Stimulated activated CD4-positive, alpha-beta T cell treated with anti-CD3 and anti-CD28 coated beads, Interleukin-12 subunit alpha, Interleukin-12 subunit beta, amount 100 ng/mL, for 48 hours (primary cell): ENCODE measurements around the gene IL2RA.
A peak's percentile ranks its signal among the peaks of the same experiment; 100 is the strongest.

Experiments used
- DNase-seq, 3 donors: peaks; one replicate each; pipeline ENCODE4 v3.0.0-alpha.2; 2020; ENCODE audit warnings: low read depth in 2 of 3, low spot score in 1 of 3

IL2RA gene

DNA sequence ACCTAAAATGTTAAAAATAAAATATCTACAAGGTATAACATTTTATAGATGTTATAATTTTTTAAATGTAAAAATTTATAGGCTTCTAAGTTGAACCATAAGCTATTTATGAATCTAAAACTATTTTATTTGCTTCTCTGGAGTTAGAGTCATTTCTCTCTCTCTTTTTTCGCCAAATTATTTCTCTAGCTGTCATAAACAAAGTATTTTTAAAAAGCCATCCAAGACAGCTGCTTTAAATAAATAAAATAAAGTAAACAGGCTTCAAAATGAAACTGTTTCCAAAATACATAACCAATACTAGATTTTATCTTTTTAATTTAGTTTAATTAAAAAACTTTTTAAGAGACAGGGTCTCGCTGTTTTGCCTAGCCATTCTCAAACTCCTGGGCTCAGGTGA, 72.4 kb downstream of the IL2RA start:
- DNase-seq, result no peak

DNA sequence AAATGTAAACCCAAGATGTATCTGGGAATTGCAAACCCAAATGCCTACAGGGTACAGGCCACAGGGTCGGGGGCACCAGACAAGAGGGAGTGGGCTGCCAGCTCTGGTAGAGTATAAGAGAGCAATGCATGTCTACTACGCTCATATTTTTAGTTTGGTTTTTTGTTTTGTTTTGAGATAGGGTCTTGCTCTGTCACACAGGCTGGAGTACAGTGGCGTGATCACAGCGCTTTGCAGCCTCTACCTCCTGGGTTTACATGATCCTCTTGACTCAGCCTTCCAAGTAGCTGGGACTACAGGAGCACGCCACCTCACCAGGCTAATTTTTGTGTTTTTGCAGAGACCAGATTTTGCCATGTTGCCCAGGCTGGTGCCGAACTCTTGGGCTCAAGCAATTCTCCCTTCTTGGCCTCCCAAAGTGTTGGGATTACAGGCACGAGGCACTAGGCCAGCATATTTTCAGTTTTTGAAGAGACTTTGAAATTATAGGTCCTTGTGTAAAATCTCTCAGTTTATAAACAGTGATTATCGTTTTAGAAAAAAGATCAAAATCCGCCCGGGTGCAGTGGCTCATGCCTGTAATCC, 73.7 kb downstream of the IL2RA start:
- DNase-seq, result no peak

- no peak for DNase-seq
Observed at GRCh38 chr10:5987747-5988146, 74.4 kb downstream of the IL2RA start.

DNA sequence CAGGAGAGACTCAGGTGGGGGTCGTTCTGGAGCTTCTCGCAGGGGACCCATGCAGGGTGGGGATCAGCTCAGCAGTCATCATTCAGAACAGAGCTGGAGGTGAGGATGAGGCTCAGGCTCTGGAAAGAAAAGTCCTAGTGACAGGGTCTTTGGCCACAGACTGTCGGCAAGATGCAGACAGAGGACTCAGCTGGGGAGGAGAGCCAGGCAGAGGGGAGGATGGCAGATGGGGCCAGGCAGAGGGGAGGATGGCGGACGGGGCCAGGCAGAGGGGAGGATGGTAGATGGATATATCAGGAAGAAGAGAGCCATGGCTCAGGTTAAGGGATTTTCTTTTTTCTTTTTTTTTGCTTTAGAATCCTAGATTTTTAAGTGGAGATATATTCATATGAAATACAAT, 77.1 kb downstream of the IL2RA start:
- no peak for DNase-seq

- DNase-seq, result no peak
Observed at GRCh38 chr10:5983774-5984173, 78.4 kb downstream of the IL2RA start.

DNA sequence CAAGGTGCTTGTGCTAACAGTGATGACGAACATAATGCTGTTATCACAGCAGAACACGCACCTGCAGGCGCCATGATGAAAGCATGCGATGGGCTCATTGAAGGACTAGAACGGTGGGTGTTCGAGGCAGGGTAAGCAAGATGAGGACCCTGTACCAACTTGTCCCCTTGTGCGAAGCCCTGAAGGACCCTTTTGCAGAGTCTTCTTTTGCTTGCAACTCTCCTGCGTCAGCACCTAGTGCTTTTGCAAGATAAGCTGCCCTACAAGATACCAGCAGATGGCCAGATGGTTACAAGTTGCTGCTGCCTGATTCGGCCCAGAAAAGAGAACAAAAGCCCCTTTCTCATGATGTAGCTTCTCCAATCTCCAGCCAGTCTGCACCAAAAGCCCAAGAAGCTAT, 80.6 kb downstream of the IL2RA start:
- no peak for DNase-seq

DNA sequence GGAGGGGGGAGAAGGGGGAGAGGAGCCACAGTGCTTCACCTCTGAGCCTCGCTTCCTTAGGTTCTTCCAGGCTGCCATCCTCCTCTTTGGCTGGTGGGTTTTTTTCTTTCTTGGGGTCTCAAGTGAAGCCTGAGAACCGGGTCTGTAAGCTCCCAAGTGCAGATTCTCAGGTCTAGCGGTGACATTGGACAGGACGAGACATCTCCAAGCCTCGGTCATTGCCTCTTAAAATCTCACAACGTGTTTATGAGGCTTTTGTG, 84.0 kb downstream of the IL2RA start:
- no peak for DNase-seq

DNA sequence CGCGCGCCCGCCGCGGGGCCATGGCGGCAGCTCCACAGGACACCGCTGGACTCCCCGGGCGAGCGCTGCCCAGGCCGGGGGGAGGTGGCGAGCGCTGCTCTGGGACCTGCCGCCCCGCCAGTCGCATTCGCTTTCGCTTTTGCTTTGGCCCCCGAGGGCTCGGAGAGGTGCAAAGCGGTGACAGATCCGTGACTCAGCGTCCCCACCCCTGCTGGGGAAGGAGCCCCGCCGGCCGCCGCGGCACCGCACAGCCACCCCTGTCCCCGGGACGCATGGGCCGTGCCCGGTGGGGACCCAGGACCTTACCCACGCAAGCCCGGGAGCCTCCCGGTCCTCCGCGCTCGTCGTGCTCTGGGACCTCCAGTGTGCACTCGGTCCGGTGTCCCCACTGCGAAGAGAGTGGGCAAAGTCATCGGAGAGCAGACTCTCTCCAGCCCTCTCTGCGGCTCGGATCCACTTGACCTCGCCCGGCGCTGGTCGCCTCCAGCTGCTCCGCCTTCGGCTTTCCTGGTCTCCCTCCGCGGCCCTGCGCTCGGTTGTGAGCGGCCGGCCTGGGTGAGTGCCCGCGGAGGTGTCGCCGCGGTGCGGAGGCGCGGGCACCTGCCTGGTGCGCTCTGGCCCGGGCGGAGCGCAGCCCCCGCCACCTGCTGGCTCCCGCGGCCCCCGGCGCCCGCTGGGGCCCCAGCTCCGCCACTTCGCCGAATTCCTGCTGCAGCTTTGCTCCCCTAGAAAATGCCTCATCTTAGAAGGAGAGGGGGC, 84.5 kb downstream of the IL2RA start, which contains the start of gene IL15RA:
Gene IL15RA (minus strand): TSS at position 73 of the 759 bp plus-strand sequence. CDS start 51 bp downstream, at position 22.
- peak; percentile 77 to 86 (median 77) for DNase-seq

- DNase-seq, result peak in 2 of 3 donors; percentile 38 to 46
Observed at GRCh38 chr10:5976512-5977470, 85.4 kb downstream of the IL2RA start.

DNA sequence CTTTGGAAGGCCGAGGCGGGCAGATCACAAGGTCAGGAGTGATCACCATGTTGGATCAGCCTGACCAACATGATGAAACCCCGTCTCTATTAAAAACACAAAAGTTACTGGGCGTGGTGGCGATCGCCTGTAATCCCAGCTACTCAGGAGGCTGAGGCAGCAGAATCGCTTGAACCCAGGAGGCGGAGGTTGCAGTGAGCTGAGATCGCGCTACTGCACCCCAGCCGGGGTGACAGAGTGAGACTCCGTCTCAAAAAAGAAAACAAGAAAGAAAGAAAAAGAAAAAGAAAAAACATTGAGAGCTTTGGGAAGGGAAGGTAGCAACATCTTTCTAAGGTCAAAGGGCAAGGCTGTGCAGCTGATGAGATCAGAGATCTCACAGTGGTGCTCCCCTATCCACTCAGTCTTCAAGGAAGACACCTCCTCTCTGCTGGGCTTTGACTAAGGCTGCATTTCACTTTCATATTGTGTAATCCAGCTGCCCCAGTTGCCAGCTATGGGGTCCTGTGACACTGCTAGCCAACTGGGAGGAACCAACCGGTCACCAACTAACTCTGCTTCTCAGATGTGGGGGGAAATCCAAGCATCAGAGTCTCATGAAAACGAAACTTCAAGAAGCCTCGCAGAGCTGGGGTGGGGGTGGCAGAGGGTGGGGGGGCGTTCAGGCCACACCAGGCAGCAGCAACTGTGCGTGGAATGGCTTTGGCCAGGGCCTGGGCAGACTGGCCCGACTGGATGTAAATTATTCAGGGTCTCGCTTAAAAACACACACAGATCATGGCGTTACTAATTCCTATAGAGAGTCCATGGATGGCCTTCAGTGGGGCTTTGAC, 86.3 kb downstream of the IL2RA start:
- DNase-seq, result peak; percentile 50 to 57 (median 56)

- DNase-seq, result no peak
Observed at GRCh38 chr10:5973069-5973468, 89.1 kb downstream of the IL2RA start.

DNA sequence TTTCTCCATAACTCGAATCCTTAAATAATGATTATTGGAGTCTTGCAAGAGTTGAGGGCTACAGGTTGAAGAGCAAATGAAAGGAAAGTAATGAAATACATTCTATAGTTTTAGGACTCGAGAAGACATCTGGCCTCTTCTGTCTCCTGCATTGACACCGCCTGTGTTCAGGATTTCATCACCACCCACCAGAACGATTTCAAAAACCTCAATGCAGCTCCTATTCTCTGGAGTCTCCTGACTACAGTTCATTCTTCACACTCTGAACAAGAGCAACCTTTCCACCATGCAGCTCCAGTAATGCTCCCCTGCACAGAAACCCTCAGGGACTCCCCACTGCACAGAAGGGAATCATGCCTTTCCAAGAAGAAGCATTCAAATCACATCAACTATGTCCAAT, 90.3 kb downstream of the IL2RA start:
- DNase-seq, result no peak

DNA sequence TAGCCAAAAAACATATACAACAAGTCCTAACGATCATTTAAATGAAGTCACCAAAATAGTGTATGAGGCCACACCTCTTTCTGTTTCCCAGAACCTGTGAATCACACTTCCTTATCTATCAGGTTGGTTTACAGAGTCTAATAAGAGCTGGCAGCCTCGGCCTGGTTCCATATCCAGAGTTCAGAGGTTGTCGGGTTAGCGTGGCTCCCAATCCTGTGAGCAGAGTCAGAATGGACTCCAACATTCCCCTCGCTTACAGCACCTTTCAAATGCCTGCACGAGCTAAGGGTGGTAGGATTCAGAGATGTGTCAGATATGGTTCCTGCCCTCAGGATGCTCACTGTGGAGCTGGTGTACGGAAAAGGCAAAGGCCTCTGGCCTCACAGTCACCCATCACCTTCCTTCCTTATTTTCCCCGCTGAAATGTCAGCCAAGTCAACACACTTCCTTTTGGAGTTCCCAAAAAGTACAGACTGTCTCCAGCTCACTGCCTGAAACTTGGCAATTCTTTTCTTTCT, 90.8 kb downstream of the IL2RA start:
- DNase-seq, result no peak

DNA sequence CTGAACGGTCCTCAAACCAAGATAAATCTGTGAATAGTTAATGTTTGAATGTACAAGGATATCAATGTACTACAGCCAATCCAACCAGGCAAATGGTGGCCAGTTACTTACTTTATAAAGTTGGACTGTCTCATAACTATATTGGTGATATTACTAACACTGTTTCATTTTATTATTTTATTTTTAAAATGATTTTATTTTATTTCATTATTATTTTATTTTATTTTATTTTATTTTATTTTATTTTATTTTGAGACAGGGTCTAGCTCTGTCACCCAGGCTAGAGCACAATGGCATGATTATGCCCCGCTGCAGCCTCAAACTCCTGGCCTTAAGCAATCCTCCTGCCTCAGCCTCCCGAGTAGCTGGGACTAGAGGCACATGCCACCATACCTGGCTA, 91.6 kb downstream of the IL2RA start:
- DNase-seq, result no peak

DNA sequence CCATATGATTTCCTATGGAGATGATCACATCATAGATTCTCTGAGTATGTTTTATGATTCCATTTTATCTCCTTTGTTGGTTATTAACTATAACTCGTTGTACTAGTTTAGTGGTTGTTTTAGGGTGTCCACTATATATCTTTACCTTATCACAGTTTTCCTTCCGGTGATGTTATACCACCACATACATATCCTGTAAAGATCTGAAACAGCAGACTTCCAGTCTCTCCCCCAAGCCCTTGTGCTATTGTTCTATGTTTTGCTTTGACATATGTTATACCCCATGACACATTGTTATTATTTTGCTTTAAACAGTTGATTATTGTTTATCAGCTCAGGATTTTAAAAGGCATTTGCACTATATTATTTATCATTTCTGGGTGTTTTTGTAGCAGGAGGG, 92.1 kb downstream of the IL2RA start:
- no peak for DNase-seq

DNA sequence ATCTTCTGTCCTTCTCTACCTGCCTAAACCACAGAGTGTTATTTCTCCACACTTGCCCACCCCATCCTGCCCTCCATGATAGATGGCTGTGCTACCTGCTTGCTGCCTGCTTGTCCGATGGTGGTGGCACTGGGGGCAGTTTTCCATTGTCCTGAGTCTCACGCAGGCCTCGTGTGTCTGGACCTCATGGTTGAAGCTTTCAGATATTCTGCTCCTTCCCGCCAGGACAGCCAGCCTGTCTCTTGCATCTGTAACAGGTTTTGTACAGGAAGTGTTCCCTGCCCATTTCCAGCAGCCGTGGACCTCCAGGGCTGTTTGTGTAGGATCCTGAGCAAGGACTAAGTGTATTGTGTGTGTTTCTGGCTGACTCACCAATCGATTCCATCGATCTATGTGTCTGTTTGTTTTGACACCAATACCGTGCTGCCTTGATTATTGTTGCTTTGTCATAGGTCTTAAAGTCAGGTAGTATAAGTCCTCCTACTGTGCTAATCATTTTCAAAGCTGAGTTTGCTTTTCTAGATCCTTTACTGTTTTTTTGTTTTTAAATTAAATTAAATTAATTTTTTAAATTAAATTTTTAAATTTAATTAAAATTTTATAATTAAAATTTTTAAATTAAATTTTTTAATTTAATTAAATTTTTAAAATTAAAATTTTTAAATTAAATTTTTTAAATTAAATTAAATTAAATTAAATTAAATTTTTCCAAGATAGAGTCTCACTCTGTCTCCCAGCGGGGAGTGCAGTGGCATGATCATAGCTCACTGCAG, 93.3 kb downstream of the IL2RA start:
- DNase-seq, result no peak

DNA sequence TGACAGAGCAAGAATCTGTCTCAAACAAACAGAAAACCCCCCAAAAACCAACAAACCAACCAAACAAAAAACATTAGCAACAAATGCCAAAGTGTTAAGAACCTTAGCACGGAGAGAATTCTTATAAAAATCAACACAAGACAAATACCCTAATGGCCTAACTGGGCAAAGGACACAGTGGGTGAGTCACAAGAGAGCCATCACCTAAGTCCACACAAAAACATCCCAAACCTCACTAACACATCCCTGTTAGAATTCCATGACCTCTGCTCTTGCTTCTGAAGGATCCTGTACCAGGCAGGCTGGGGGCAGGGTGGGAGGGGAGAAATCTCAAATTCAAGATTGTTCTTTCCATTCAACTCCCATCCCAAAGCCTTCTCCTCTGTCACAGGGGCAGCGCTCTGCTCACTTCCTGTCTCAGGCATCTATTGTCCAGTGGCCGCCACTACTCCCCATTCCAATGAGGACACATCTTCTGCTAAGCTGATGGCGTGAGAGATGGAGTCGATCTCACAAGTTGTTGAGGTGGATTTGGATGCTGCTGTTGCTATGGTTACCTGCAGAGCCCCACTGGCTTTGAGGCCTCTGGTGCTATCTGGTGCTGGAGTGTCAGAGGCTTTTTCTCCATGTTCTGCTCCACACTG, 94.0 kb downstream of the IL2RA start:
- no peak for DNase-seq

- no peak for DNase-seq
Observed at GRCh38 chr10:5965266-5965665, 96.9 kb downstream of the IL2RA start.

- no peak for DNase-seq
Observed at GRCh38 chr10:5964736-5965135, 97.4 kb downstream of the IL2RA start.

DNA sequence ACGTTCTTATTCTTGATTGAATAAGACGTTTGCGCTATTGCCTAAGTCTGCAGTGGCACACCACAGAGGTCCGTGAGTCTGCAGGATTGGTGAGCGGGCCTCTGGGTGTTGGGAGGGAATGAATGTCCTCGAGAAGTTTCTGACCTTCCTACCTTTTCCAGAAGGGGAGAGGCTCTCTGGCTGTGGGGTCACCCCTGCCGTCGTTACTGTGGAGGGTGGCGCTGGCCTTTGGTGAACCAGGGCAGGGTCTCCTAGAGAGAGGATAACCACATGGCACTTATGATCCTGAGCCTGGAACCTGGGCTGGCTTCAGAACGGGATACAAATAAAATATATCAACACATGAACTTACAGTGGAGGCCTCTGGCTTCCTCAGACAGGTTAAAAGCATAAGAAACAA, 98.6 kb downstream of the IL2RA start:
- DNase-seq, result no peak
